B cell (primary cell): ENCODE data around the gene CLDN8.

ENCODE experiments used
- EZH2 ChIP-seq: IDR thresholded peaks from 2 replicates; pipeline ENCODE4 v1.6.1; 2012; ENCODE audit warnings: borderline replicate concordance, low read depth, mild to moderate bottlenecking, moderate library complexity, low read length; ENCODE audit not compliant: insufficient read depth, poor library complexity, severe bottlenecking
- TF ChIP-seq, protein P1 (sequence below): fragments of 200-600 bp; IDR thresholded peaks from one replicate; pipeline ENCODE4 v1.8.0; 2022; ENCODE audit warnings: antibody characterized with exemption, mild to moderate bottlenecking

DNA sequence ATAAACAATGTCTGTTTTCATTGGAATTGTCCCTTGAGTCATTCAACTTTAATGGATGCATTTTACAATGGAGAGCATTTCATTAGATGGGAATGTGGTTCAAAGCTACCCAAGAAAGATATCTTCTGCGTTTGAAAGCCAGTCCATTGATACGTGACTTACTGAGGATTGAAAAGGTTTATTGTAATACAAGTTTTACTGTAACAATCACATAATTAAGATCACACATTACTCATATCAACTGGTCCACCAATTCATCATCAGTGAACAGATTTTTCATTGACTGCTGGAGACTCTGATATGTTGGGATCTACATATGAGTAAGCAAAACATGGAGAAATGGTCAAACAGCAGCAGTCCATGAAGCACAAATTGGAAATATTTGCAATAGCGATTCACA is 34.0 kb upstream of the CLDN8 start:
- TF ChIP-seq, protein P1, sequence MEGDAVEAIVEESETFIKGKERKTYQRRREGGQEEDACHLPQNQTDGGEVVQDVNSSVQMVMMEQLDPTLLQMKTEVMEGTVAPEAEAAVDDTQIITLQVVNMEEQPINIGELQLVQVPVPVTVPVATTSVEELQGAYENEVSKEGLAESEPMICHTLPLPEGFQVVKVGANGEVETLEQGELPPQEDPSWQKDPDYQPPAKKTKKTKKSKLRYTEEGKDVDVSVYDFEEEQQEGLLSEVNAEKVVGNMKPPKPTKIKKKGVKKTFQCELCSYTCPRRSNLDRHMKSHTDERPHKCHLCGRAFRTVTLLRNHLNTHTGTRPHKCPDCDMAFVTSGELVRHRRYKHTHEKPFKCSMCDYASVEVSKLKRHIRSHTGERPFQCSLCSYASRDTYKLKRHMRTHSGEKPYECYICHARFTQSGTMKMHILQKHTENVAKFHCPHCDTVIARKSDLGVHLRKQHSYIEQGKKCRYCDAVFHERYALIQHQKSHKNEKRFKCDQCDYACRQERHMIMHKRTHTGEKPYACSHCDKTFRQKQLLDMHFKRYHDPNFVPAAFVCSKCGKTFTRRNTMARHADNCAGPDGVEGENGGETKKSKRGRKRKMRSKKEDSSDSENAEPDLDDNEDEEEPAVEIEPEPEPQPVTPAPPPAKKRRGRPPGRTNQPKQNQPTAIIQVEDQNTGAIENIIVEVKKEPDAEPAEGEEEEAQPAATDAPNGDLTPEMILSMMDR, result no peak
- TF ChIP-seq EZH2, result no peak
